Measurements from ENCODE around the gene MOSMO.

DNA sequence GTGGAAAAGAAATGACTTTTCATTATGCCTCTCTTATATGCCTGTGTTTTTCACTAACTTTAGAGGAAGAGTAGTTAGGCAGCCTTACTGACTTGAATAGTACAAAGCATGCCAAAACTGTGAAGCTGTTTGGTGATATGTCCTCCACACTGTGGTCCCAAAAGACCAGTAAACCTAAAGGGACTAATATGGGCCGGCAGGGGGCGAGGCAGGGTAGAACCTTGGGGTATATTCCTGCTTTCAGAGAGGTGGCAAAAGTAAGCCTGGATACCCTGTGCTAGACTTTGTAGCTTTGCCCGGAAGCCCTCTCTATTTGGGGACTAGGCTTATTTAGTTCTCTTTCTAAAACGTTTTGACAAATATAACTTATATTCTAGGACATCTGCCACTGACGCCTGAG, 48.0 kb downstream of the MOSMO start:
- TF ChIP-seq CTCF (IDR thresholded peaks at IDR 0.05) (no peak), POLR2A (IDR thresholded peaks at IDR 0.05) (no peak), EP300 (IDR thresholded peaks at IDR 0.05) (no peak)
